ENCODE measurements around the gene FOXB1. TPM values are rescaled to one million over a fixed set of nuclear protein-coding genes. Genes with fewer than 3 reads are reported as not detected.

Gene FOXB1
- total and polyA plus RNA-seq, 2 donors (not counting 1 experiment from before 2014, with no cell fraction given): not detected

DNA sequence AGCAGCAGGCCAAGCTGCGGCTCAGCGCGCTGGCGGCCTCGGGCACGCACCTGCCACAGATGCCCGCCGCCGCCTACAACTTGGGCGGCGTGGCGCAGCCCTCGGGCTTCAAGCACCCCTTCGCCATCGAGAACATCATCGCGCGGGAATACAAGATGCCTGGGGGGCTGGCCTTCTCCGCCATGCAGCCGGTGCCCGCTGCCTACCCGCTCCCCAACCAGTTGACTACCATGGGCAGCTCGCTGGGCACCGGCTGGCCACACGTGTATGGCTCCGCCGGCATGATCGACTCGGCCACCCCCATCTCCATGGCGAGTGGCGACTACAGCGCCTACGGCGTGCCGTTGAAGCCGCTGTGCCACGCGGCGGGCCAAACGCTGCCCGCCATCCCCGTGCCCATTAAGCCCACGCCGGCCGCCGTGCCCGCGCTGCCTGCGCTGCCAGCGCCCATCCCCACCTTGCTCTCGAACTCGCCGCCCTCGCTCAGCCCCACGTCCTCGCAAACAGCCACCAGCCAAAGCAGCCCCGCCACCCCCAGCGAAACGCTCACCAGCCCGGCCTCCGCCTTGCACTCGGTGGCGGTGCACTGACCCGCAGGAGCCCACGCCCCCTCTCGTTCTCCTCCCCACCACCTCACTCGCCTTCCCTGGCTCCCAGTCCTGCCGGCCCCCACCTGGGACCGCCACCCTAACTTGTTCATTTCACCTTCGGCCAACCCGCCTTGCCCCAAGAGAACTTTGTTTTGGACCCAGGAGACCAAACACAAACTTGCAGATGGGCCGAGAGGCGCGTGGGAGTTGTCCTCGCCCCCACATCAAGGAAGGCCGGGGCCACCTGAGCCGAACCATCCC is 1.5 kb downstream of the FOXB1 start:
- ChIA-PET POLR2A (no interaction called here), CTCF (no interaction called here)
- no peaks in the 10 kb centered on the region for H3K36me3 ChIP-seq (replicated peaks in 1 of 2; ENCODE audit: control extremely low read depth in 1 of 2, control insufficient read depth in 1 of 2, extremely low read depth in 1 of 2, insufficient read depth in 2 of 2, low read length in 1 of 2)
- TF ChIP-seq, protein P1, sequence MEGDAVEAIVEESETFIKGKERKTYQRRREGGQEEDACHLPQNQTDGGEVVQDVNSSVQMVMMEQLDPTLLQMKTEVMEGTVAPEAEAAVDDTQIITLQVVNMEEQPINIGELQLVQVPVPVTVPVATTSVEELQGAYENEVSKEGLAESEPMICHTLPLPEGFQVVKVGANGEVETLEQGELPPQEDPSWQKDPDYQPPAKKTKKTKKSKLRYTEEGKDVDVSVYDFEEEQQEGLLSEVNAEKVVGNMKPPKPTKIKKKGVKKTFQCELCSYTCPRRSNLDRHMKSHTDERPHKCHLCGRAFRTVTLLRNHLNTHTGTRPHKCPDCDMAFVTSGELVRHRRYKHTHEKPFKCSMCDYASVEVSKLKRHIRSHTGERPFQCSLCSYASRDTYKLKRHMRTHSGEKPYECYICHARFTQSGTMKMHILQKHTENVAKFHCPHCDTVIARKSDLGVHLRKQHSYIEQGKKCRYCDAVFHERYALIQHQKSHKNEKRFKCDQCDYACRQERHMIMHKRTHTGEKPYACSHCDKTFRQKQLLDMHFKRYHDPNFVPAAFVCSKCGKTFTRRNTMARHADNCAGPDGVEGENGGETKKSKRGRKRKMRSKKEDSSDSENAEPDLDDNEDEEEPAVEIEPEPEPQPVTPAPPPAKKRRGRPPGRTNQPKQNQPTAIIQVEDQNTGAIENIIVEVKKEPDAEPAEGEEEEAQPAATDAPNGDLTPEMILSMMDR (IDR thresholded peaks at IDR 0.05): no peak
- TF ChIP-seq EZH2 (IDR thresholded peaks at IDR 0.05; ENCODE audit: borderline replicate concordance, insufficient read depth, low read depth, low read length, poor library complexity, severe bottlenecking): peak; percentile 49
- H2AFZ ChIP-seq (ENCODE audit: insufficient read depth, low read depth, low read length, poor library complexity, severe bottlenecking): peak overlapping the region; percentile 74
- DNase-seq: peak; percentile 37
- Mint-ChIP-seq H3K27ac (peak overlapping the region; percentile 78), H3K4me3 (peak overlapping the region; percentile 89), H3K27me3 (peaks cover 83% of the 10 kb centered on the region), H3K9me3 (ENCODE audit: insufficient read depth) (peaks cover 5% of the 10 kb centered on the region), H3K4me1 (peaks cover 30% of the 10 kb centered on the region)
- WGBS (ENCODE audit: insufficient coverage): 6% methylated on average over 77 of the region's 77 CpGs
- H3K4me1 ChIP-seq (ENCODE audit: control insufficient read depth in 2 of 2, insufficient read depth in 2 of 2, low read length in 2 of 2): peaks cover 31 to 37% of the 10 kb centered on the region in 2 donors
- intact Hi-C loops (cut with micrococcal nuclease): no loop called here
- peak overlapping the region in 4 of 5 experiments; percentile 30 to 64 (median 56) for H3K4me3 ChIP-seq (ENCODE audit: control extremely low read depth in 1 of 5, extremely low read depth in 1 of 5, insufficient read depth in 1 of 5, low read depth in 2 of 5, low read length in 4 of 5)
- H3K4me2 ChIP-seq (replicated peaks; ENCODE audit: low read depth, low read length, poor library complexity, severe bottlenecking): peak overlapping the region; percentile 82
- peaks cover 0 to 84% (median 69%) of the 10 kb centered on the region in 4 experiments for H3K27me3 ChIP-seq (replicated peaks in 1 of 4; ENCODE audit: control extremely low read depth in 1 of 4, control insufficient read depth in 3 of 4, insufficient read depth in 4 of 4, low read length in 3 of 4)
- no peaks in the 10 kb centered on the region for H4K20me1 ChIP-seq (ENCODE audit: control insufficient read depth, insufficient read depth, low read length, poor library complexity, severe bottlenecking)
- ATAC-seq (ENCODE audit: low read depth): no peak
- H3K9ac ChIP-seq (ENCODE audit: low read length): peak overlapping the region; percentile 58
- H3K9me3 ChIP-seq (ENCODE audit: control extremely low read depth in 1 of 3, control insufficient read depth in 2 of 3, insufficient read depth in 1 of 3, low read length in 2 of 3): peaks cover 0 to 54% (median 16%) of the 10 kb centered on the region in 3 donors
- no peaks in the 10 kb centered on the region for H3K79me2 ChIP-seq (ENCODE audit: control insufficient read depth, insufficient read depth, low read length)
- H3K27ac ChIP-seq (ENCODE audit: low read length in 2 of 2): no peak overlapping the region
